GM21367 (cell line): Measurements from ENCODE around the gene PHKB.
A peak's percentile ranks its signal among the peaks of the same experiment; 100 is the strongest.
"Not testable (repeated sequence)": the region's sequence is repeated elsewhere in the genome, so short reads cannot be mapped to it uniquely, and the experiment has no call there.

Source experiments
- ATAC-seq: cut with Tn5 transposase; IDR thresholded peaks from one replicate; pipeline ENCODE4 v1.9.1; 2021; ENCODE audit not compliant: unreplicated experiment

PHKB gene

DNA sequence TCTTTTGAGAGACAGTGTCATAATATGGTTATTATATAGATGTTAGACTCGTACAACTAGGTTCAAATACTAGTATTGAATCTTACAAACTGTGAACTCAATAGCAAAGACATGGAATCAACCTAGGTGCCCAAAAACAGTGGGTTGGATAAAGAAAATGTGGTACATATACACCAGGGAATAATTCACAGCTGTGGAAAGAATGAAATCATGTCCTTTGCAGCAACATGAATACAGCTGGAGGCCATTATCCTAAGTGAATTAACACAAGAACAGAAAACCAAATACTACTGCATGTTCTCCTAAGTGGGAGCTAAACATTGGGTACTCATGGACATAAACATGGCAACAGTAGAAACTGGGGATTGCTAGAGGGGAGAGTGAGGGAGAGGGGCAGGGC is 8.1 kb downstream of the PHKB start:
- no peak for ATAC-seq

DNA sequence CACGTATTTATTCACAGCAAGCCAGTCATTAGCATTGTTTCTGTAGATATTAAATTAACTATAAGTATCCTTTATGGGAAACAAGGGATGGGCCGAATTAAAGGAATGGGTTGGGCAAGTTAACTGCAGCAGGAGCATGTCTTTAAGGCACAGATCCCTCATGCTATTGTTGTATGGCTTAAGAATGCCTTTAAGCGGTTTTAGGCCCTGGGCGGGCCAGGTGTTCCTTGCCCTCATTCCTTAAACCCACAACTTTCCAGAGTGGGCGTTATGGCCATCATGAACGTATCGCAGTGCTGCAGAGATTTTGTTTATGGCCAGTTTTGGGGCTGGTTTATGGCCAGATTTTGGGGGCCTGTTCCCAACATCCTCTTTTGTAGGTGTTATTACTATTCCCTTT is 9.1 kb downstream of the PHKB start:
- no peak for ATAC-seq

DNA sequence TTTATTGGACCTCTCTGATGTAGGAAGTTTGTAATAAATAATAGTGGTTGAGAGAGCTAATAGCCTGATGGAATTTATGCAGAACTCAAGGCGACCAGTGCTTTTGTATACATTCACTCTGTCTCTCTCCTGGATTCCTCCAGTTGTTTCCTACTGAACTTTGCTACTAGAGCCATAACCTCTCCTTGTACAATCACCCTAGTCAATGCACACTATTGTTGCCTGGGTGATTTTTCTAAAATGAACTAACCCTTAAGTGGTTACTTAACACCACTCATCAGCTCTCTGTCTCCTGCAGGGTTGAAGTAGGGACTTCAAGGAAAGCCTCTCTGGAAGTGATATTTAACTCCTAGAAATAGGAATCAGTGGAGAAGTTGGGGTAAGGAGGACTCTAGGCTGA is 9.7 kb downstream of the PHKB start:
- no peak for ATAC-seq

DNA sequence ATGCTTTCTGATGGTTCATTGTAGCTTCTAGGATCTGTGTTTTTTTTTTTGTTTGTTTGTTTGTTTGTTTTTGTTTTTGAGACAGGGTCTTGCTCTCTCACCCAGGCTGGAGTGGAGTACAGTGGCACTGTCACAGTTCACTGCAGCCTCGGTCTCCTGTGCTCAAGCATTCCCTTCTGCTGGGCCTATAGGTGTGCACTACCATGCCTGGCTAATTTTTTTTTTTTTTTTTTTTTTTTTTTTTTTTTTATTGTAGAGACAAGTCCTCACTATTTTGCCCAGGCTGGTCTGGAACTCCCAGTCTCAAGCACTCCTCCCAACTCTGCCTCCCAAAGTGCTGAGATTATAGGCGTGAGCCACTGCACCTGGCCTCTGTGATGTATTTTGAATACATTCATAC is 11.9 kb downstream of the PHKB start:
- not testable (repeated sequence) for ATAC-seq

DNA sequence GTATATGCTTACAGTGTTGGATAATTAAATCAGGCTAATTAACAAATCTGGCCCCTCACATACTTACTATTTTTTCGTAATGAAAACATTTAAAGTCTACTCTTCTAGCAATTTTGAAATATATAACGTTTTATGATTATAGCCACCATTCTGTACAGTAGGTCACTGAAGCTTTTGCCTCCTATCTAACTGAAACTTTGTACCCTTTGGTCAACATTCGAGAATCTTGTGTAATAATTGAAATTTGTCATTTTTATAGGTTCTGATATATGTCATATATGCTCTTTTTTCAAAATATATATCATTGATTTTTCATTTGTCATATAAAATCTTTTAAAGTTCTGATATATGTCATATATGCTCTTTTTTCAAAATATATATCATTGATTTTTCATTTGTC is 12.7 kb downstream of the PHKB start:
- no peak for ATAC-seq

DNA sequence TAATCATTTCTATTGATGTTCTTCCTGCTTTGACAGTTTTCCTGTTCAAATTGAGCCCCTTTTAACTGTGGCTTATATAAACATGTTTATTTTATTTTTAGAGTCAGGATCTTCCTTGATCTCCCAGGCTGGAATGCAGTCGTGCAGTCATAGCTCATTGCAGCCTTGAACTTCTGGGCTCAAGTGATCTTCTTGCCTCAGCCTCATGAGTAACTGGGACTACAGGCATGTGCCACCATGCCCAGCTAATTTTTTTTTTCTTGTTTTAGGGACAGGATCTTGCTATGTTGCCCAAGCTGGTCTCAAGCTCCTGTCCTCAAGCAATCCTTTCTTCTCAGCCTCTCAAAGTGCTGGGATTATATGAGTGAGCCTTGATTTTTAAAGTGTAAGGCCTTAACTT is 14.7 kb downstream of the PHKB start:
- ATAC-seq = no peak

DNA sequence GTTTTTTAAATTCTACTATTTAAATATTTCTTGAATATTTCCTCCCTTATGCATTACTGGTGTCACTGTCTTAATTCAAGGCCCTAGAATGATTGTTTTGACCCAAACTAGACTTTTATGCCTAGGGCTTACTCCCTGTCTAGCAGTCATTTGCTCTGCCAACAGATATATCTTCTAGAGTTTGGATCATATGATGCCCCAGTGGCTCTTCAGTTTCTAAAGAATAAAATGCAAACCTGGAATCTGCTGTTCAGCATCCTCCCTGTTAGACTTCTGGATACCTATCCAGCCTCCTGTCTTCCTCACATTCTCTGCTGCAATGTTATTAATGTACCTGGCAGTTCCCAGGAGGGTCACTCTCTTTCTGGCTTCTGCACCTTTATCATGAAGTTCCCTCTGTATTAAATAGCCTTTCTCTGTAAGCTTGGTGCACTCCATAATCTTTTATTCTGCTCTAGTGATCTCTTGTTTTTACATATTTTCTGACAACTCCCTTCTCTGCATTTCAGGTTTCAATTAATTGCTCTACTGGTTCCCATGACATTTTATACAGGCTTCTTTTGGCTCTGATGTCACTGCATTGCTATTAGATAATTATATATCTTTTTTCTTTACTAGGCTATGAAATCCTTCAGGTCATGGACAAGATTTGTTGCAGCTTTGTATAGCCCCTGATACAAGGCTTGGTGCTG is 15.7 kb downstream of the PHKB start:
- no peak for ATAC-seq

DNA sequence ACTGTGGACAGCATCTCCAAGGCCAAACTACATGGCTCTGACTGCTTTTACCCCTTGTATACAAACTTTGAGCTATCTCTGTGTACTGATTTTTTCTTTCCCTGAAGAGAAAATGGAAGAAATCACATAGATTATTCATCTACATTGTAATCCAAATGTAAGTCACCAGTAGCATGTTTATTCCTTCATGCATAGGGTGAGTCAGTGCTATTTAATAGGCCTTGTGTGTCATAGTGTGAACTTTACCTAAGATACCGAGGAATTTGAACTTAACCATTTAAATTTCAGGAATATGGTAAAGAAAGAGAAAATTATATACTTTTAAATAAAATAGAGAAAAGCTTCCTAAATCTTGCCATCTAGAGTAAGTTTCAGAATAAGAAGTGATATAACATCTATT is 16.5 kb downstream of the PHKB start:
- ATAC-seq = no peak

DNA sequence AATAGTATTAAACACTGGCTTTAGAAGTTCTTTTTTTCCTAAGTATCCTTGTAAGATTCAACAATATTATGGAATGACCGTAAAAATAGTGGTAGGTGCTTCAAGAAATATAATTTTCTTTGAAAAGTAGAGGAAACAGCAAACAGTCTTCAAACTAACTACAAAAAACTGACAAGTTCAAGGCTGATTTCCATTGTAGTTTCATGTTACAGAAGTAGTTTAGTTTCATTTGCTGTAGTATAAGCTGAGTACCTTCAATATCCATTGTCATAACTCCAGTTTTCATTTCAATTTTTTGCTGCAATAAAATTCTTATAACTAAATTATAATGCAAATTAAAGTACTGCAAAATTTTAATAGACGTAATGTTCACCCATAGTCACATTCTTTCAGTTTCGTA is 19.3 kb downstream of the PHKB start:
- ATAC-seq = no peak

DNA sequence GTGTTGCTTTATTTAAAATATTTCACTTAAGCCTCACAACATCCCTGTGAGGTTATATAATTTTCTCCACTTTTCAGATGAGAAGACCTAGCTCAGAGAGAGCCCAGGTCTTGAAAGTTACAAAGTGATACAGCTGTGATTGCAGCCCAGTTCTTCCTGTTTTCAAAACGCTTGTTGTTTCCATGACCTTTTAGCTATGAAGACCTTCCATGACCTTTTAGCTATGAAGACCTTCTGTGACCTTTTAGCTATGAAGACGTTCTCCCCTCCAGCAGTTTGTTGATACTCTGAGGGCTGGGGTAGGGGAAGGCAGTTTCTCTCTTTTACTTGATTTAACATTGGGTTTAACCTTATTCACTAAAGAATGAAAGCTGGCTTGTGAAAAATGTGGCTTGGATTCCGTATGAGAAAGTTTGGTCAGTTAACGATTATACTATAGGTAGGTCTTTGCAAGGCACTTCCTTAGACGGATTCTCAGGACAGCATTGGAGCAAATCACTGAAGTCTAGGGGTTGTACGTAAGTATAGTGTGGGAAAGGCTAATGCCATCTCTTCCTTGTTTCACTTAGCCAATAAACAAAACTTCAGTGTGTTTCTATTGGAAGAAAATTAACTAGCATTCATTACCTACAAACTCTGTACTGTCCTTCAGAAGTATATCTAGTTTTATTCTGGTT is 20.7 kb downstream of the PHKB start:
- no peak for ATAC-seq

DNA sequence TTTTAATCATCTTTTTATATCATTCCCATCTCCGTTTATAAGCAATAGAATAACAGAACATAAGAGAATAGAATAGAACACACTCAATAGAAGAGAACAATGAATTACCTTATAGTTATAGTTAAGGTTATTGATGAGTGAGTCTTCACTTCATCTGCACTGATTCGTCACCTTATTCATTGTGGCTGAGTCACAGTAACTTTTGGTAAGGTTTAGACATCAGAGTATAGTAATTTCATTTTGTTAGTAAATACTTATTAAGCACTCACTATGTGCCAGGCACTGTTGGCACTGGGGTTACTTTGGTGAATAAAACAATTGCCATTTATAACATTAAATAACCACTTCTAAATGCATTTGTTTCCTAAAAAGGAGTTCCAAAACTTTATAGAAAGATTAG is 22.5 kb downstream of the PHKB start:
- no peak for ATAC-seq

DNA sequence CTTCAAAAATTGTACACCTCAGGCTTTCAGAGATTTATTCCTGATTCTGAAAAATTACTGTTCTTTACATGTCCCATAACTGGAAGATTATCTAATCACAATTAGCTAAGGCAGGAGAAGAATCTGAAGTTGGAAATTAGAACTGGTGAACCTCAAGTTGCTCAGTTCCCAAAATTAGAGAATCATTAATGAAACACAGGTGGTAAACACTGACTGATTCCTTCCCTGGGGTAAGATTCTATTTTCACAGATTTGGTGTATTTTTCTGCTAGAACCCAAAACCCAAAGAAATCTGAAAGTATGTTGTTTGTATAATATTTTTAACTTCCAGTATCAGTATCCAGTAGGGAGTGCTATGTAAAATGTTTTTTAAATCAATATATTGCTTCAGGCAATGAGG is 25.7 kb downstream of the PHKB start:
- no peak for ATAC-seq

DNA sequence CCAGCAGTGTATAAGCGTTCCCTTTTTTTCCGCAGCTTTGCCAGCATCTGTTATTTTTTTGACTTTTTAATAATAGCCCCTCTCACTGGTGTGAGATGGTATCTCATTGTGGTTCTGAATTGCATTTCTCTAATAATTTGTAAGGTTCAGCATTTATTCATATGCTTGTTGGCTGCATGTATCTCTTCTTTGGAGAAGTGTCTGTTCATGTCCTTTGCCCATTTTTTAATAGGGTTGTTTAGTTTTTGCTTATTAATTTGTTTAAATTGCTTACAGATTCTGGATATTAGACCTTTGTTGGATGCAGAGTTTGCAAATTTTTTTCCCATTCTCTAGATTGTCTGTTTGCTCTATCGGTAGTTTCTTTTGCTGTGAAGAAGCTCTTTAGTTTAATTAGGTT is 26.9 kb downstream of the PHKB start:
- ATAC-seq = no peak

DNA sequence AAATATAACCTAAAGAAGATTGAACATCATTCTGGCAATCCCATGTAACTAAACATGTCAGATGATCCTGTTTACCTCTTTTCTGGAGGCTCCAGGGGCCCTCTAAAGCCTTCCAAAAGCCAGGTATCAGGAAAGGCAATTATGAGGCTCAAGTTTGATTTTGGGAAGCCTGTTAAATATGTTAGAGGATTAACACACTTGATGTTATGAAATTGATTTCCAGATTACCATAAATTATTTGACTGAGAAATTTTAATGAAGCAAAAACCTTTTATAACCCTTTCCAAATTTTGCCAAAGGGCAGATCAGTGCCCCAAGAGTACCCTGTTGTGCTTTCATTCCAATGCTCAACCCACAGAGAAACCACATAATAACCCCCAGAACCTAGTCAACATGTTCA is 29.3 kb downstream of the PHKB start:
- ATAC-seq = no peak

DNA sequence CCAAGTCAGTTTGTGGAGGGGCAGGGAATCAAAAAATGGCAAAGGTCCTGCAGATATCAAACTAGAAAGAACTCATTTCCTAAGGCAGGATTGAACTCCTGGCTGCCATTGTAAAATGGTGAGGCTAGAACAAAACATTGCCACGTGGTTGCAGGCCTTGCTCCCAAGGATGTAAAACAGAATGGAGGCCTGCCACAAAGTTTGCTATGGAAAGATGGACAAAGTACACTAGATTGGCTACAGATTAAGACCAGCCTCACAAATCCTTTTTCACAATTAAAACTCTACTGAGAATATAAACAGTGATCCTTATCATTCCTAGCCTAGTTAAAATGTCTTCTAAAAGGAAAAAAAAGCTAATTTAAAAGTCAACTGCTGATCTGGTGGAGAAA is 30.9 kb downstream of the PHKB start:
- ATAC-seq = no peak

DNA sequence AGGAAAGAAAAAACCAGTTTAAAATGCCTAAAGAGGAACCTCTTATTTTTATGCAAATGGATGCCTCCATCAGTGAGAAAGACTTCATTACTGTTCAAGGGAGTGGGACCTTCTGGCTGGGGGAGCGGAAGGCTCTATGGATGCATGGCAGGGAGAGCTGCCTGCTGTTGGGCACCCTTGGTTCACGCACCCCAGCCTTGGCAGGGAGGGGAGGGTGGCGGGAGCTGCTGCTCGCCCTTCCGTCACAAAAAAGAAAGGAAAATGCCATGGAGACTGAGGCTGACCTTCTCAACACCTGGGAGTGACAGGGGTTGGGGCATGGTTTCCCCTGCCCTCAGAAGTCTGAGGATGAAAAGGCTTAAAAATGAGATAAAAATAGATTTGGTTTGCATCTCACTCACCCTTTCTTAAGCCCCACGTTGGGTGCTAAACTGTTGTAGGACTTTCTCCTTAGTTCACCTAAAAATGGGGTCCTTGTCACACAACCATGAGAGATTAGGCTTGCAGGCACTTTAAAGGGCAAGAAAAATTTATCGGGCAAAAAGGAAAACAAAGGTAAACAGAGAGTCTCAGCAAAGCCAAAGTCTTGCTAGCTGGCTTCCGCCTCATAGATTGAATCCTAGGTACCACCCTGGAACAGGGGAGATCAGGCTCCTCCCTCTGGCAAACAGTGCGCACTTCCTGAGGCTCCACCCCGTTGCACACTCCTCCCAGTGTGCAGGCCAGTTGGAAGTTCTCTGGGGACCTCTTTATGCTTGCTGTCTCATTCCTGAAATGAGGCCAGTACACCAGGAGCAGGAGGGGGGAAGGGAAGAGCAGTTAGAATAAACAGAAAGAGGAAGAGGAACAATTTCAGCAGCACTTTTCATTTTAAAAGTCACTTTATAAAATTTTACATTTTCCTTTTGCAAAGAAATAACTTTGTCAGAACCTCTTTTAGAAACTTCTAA is 31.6 kb downstream of the PHKB start:
- ATAC-seq = peak; percentile 52

DNA sequence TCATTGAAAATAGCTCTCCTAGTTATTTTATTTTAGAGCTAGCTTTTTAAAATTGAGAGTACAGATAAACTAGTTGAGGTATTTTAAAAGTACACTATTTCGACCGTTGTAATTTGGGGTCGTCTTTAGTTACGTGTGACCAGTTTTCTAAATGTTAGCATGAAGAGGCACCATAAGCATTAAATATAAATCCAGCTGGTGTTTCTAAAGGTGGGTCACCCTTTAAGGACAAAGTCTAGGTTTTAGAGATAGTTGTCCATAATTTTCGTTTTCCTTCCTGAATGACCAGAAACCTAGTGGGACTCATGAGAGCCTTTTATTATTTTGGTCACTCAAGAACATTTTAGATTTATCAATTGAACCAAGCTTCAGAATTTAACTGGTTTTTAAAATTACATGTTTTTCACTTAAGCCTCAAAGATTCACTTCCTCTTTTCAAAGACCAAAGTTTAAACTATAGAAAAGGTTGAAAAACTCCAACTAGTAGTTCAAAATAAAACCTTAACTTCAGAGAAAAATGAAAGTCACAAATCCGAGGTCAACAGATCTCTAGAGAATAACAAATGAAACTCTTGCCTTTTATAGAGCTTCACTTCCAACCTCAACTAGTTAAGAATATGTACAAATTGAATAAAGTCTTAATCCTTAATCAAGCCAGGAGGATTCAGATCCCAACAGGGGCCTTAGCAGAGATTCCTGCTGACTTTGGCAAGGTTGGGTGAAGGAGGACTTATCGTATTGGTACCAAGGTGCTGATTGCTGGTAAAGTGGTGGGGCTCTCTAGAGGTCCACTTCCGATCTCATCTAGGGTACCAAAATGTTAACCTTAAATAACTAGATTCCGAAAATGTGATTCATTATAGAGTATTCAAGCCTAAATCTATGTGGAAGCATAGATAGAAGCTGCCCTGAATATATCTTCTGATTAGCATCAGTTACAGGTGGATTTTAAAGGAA is 32.5 kb downstream of the PHKB start:
- ATAC-seq = peak; percentile 53

DNA sequence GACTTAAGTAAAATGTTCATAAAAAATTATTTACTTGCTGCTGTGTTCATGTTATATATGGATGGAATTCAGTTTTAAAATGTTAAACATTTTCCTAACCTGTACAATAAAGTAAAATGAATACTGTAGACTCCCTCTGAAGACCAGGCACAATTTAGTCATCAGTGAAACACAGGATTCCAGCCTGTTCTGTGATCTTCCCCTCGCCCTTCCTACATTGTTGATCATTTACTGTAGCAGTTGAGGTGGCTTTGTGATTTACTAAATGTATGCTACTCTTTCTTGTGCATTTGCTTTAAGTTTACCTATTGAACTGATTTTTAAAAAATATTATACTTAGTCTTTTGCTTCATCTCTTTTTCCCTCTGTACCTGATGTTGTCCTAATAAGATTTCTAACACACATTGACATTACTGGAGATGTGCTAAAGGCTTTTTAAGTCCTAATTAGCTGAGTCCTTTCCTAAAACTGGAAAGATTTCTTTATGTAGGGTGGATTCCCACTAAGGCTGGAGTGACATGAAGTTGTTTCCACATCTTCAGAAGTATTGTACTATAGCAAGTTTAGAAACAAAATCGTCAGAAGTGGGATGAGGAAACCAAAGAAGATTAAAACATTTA is 38.1 kb downstream of the PHKB start:
- ATAC-seq = no peak

DNA sequence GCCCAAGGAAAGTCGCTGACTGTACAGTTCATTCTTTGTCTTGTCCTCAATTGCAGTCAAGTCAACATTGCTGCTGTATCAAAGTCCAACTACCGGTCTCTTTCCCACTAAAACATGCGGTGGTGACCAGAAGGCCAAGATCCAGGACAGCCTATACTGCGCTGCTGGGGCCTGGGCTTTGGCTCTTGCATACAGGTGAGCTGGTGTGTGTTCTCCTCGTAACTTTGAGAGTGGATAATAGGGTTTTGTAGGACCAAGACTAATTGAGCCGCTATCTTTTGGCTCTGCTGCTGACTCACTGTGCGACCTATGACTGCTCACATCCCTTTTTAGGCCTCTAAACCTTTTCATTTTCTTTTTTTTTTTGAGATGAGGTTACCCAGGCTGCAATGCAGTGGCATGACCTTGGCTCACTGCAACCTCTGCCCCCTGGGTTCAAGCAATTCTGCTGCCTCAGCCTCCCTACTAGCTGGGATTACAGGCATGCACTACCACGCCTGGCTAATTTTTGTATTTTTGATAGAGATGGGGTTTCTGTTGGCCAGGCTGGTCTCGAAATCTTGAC is 38.7 kb downstream of the PHKB start:
- ATAC-seq = no peak

DNA sequence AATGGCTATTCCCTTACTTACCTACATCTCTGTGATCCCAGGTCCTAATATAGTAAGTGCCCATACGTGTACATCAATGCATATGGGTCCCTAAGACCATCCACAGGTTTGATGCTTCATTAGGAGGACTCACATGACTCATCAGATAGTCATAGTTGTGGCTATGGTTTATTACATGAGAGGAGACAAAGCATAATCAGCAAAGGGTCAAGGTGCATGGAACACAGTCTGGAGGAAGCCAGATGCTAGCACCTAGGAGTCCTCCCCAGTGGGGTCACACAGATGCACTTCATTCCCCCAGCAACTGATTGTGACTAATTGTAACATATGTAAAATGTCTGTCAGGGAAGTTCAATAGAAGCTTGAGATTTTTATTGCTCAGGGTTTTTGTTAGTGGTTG is 42.8 kb downstream of the PHKB start:
- no peak for ATAC-seq
